HepG2 (cell line): ENCODE results near the gene TMEM79. TPM values are rescaled to one million over a fixed set of nuclear protein-coding genes. Genes with fewer than 3 reads are reported as not detected.

ENCODE experiments used
- ATAC-seq: fragments of 200-7000 bp; cut with Tn5 transposase; 3 replicates; pipeline ENCODE4 v1.9.1; 2020; ENCODE audit warnings: mild to moderate bottlenecking, moderate library complexity
- BruUV-seq: library from RNA; stranded (reverse); fragments of 400-500 nt; replicated peaks from 2 replicates; lab custom pipeline; 2021; lab: Mats Ljungman, UMichigan
- CTCF ChIA-PET: fragments of 300-600 bp; formaldehyde crosslinking; extraction: SDS; loops from one replicate; lab custom pipeline; 2021; ENCODE audit warnings: low total read pairs, inconsistent platforms, low intra/inter-chr PET ratio; lab: Yijun Ruan, JAX
- POLR2A ChIA-PET: fragments of 350-600 bp; sonication (Branson Sonifier 250); formaldehyde crosslinking; loops from one replicate; lab custom pipeline; 2020; ENCODE audit warnings: antibody characterized with exemption, inconsistent platforms; lab: Yijun Ruan, JAX
- DNase-seq: peaks from one replicate; pipeline ENCODE4 v3.0.0-alpha.2; 2015; ENCODE audit warnings: low spot score
- FAIRE-seq: peaks from 3 replicates; lab custom pipeline; 2011; peaks lifted over from hg19 to GRCh38; lab: Jason Lieb, UNC
- H2AFZ ChIP-seq: one replicate; pipeline ENCODE4 v1.6.1; 2011; ENCODE audit warnings: low read length, inconsistent platforms
- H3K27ac ChIP-seq: fragments of 300-600 bp; 3 replicates; pipeline ENCODE4 v1.8.0; 2011; ENCODE audit warnings: mixed run types, mild to moderate bottlenecking, mixed read lengths, low read length, inconsistent platforms; ENCODE audit not compliant: insufficient read depth; ENCODE audit errors: extremely low read length
- H3K27me3 ChIP-seq, 2 experiments: fragments of 200-600 bp in 1 of 2; 2 replicates in 1 of 2; 3 replicates in 1 of 2; pipeline versions ENCODE4 v1.6.0 to v1.8.0; 2011; ENCODE audit warnings: low read length in 2 of 2, mild to moderate bottlenecking in 2 of 2, moderate library complexity in 2 of 2, inconsistent platforms in 1 of 2; ENCODE audit not compliant: insufficient read depth in 2 of 2, control insufficient read depth in 1 of 2
- H3K36me3 ChIP-seq, 2 experiments: fragments of 200-600 bp in 1 of 2; replicated peaks in 1 of 2; 2 replicates in 1 of 2; 3 replicates in 1 of 2; pipeline versions ENCODE4 v1.5.1 to v1.8.0; 2011; ENCODE audit warnings: low read length in 2 of 2, inconsistent platforms in 1 of 2; ENCODE audit not compliant: insufficient read depth in 2 of 2, control insufficient read depth in 1 of 2
- H3K4me1 ChIP-seq: 2 replicates; pipeline ENCODE4 v1.5.1; 2012; ENCODE audit warnings: low read length, inconsistent platforms; ENCODE audit not compliant: insufficient read depth
- H3K4me2 ChIP-seq: 2 replicates; pipeline ENCODE4 v1.6.0; 2011; ENCODE audit warnings: low read depth, low read length, inconsistent platforms
- H3K4me3 ChIP-seq, 3 experiments: fragments of 200-600 bp in 1 of 3; sonication (generic), shearing (Covaris generic) in 1 of 3; replicated peaks in 1 of 3; 2 replicates each; pipeline ENCODE4 v1.5.1; 2011 to 2016; ENCODE audit warnings: low read length in 3 of 3, inconsistent platforms in 2 of 3, low read depth in 2 of 3, mild to moderate bottlenecking in 2 of 3, control low read depth in 1 of 3, mixed read lengths in 1 of 3; ENCODE audit not compliant: insufficient read depth in 1 of 3
- H3K79me2 ChIP-seq: one replicate; pipeline ENCODE4 v1.6.1; 2011; ENCODE audit warnings: low read length, inconsistent platforms; ENCODE audit not compliant: insufficient read depth
- H3K9ac ChIP-seq: 2 replicates; pipeline ENCODE4 v1.6.0; 2011; ENCODE audit warnings: mild to moderate bottlenecking, low read depth, low read length, inconsistent platforms; ENCODE audit not compliant: insufficient read depth
- H3K9me3 ChIP-seq: 2 replicates; pipeline ENCODE4 v1.5.1; 2012; ENCODE audit warnings: mild to moderate bottlenecking, low read length
- H4K20me1 ChIP-seq: 2 replicates; pipeline ENCODE4 v1.6.0; 2011; ENCODE audit warnings: inconsistent platforms, mild to moderate bottlenecking, low read length, moderate library complexity; ENCODE audit not compliant: insufficient read depth
- ATF7-NPFF ChIP-seq: sonication (generic); formaldehyde crosslinking; IDR thresholded peaks from 2 replicates; pipeline ENCODE4 v1.8.1; 2023; ENCODE audit warnings: mild to moderate bottlenecking, low read depth, missing genetic modification reagents, moderate library complexity
- CREBL2 ChIP-seq: sonication (generic); formaldehyde crosslinking; IDR thresholded peaks from 2 replicates; pipeline ENCODE4 v1.8.1; 2023; ENCODE audit warnings: missing genetic modification reagents, mild to moderate bottlenecking, borderline replicate concordance
- IRF2 ChIP-seq: IDR thresholded peaks from 2 replicates; pipeline ENCODE4 v1.6.1; 2018; ENCODE audit warnings: missing genetic modification reagents, missing compliant biosample characterization
- IRF9 ChIP-seq: sonication (generic); formaldehyde crosslinking; IDR thresholded peaks from 2 replicates; pipeline ENCODE4 v1.8.0; 2022; ENCODE audit warnings: missing genetic modification reagents, mild to moderate bottlenecking, borderline replicate concordance
- KAT7 ChIP-seq: IDR thresholded peaks from 2 replicates; pipeline ENCODE4 v1.6.1; 2018; ENCODE audit warnings: borderline replicate concordance, missing compliant biosample characterization
- MBNL3 ChIP-seq: fragments of 250-450 bp; sonication (Bioruptor Pico); conservative IDR thresholded peaks from 2 replicates; pipeline ENCODE4 v1.8.0; 2022; ENCODE audit warnings: mild to moderate bottlenecking, inconsistent platforms
- MIXL1 ChIP-seq: IDR thresholded peaks from 2 replicates; pipeline ENCODE4 v1.6.1; 2016
- POLR2AphosphoS2 ChIP-seq: IDR thresholded peaks from 2 replicates; pipeline ENCODE4 v1.6.1; 2011; ENCODE audit warnings: low read depth, low read length, improper control_type of control experiment
- RELA ChIP-seq: sonication (generic); formaldehyde crosslinking; IDR thresholded peaks from 2 replicates; pipeline ENCODE4 v1.4.0; 2020; ENCODE audit warnings: missing genetic modification reagents
- RXRA ChIP-seq: sonication (generic); formaldehyde crosslinking; IDR thresholded peaks from 2 replicates; pipeline ENCODE4 v1.5.1; 2020; ENCODE audit warnings: missing genetic modification reagents
- SP1 ChIP-seq, 2 experiments: fragments of 450-650 bp in 1 of 2; sonication (generic) in 1 of 2; formaldehyde crosslinking in 1 of 2; IDR thresholded peaks; 2 replicates each; pipeline versions ENCODE4 v1.4.0 to v1.6.1; 2016 to 2020; ENCODE audit warnings: missing genetic modification reagents in 1 of 2
- TBX3 ChIP-seq: fragments of 450-650 bp; IDR thresholded peaks from 2 replicates; pipeline ENCODE4 v1.6.1; 2017; ENCODE audit warnings: antibody characterized with exemption, mild to moderate bottlenecking, inconsistent platforms, borderline replicate concordance
- ZNF160 ChIP-seq: sonication (generic); formaldehyde crosslinking; IDR thresholded peaks from 2 replicates; pipeline ENCODE4 v1.8.0; 2022; ENCODE audit warnings: mild to moderate bottlenecking, inconsistent platforms, missing genetic modification reagents
- ZNF337 ChIP-seq: sonication (generic); formaldehyde crosslinking; IDR thresholded peaks from 2 replicates; pipeline ENCODE4 v1.5.1; 2020; ENCODE audit warnings: missing genetic modification reagents, low read depth, mild to moderate bottlenecking, borderline replicate concordance
- ZNF33A ChIP-seq: sonication (generic); formaldehyde crosslinking; IDR thresholded peaks from 2 replicates; pipeline ENCODE4 v1.5.1; 2020; ENCODE audit warnings: missing genetic modification reagents, mild to moderate bottlenecking, moderate library complexity, borderline replicate concordance
- ZNF354B ChIP-seq: sonication (generic); formaldehyde crosslinking; IDR thresholded peaks from 2 replicates; pipeline ENCODE4 v1.8.0; 2022; ENCODE audit warnings: mild to moderate bottlenecking, missing genetic modification reagents
- ZNF503 ChIP-seq: sonication (generic); formaldehyde crosslinking; IDR thresholded peaks from 2 replicates; pipeline ENCODE4 v1.4.0; 2020; ENCODE audit warnings: missing genetic modification reagents
- ZNF543 ChIP-seq: sonication (generic); formaldehyde crosslinking; IDR thresholded peaks from 2 replicates; pipeline ENCODE4 v1.4.0; 2020; ENCODE audit warnings: mild to moderate bottlenecking, missing genetic modification reagents
- ZNF775 ChIP-seq: sonication (generic); formaldehyde crosslinking; IDR thresholded peaks from 2 replicates; pipeline ENCODE4 v1.4.0; 2020; ENCODE audit warnings: missing genetic modification reagents, mild to moderate bottlenecking, moderate library complexity, borderline replicate concordance
- WGBS: methylation state at CpG from one replicate; pipeline ENCODE4 v1.1.6; 2017; ENCODE audit warnings: low lambda C conversion rate; 5-methylcytosine and 5-hydroxymethylcytosine counted together
- in situ Hi-C: cut with HindIII; loops from 2 replicates; pipeline ENCODE4 v1.10.0; 2017; ENCODE audit warnings: low pct_unique_long_range_greater_than_20kb; ENCODE audit not compliant: extremely low pct_ligation_motif_present
- intact Hi-C: fragments of 100-400 bp; cut with micrococcal nuclease; formaldehyde crosslinking; loops from one replicate; pipeline ENCODE4 v1.10.0; 2022; ENCODE audit not compliant: unreplicated experiment
- polyA plus RNA-seq, 8 experiments: library from polyadenylated mRNA; depleted of rRNA in 3 of 8; stranded (reverse) in 7 of 8; unstranded in 1 of 8; fragments of >200 nt; fragmentation: Illumina TruSeq in 4 of 8; extraction: Trizol in 4 of 8; gene quantifications; 2 replicates each; pipeline versions ENCODE4 v1.2.1 to v1.2.3, GENCODE V29; 2011 to 2016; ENCODE audit warnings: low read depth in 4 of 8, missing spikeins in 1 of 8, mixed read lengths in 1 of 8; ENCODE audit not compliant: insufficient read depth in 1 of 8
- total RNA-seq, 5 experiments: library from RNA; depleted of rRNA; stranded (reverse); fragments of >200 nt; fragmentation: Illumina TruSeq; extraction: Trizol; gene quantifications; 2 replicates each; pipeline ENCODE4 v1.2.3, GENCODE V29; 2016; ENCODE audit warnings: low read depth in 1 of 5
- TF ChIP-seq, protein P1 (sequence below): sonication (generic); formaldehyde crosslinking; IDR thresholded peaks from 2 replicates; pipeline ENCODE4 v1.5.1; 2020; ENCODE audit warnings: missing genetic modification reagents, mild to moderate bottlenecking, borderline replicate concordance

Gene TMEM79
- total and polyA plus RNA-seq, 2 of the 13 experiments (the other 11 are each of a cell fraction or from before 2014, with no cell fraction given), result 1.2 to 1.9 TPM

DNA sequence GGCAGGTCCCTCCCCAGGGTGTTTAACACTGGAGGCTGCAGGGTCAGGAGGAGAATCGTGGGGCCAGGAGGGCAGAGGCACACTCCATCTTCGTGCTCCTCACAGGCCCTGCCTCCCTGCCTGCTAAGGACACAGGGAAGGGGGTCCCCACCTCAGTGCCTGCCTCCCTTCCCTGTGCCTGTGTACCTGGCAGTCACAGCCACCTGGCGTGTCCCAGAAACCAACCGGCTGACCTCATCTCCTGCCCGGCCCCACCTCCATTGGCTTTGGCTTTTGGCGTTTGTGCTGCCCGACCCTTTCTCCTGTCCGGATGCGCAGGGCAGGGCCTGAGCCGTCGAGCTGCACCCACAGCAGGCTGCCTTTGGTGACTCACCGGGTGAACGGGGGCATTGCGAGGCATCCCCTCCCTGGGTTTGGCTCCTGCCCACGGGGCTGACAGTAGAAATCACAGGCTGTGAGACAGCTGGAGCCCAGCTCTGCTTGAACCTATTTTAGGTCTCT is 42.8 kb upstream of the TMEM79 start:
- no peak for DNase-seq
- H3K4me3 ChIP-seq, result no peak overlapping the region
- peaks cover 14% of the 10 kb centered on the region for H3K4me1 ChIP-seq
- no peaks in the 10 kb centered on the region for H4K20me1 ChIP-seq
- H3K9ac ChIP-seq, result no peak overlapping the region
- in situ Hi-C loops, result no loop called here
- no peak overlapping the region for H3K27ac ChIP-seq
- H3K9me3 ChIP-seq, result no peaks in the 10 kb centered on the region
- 89% methylated on average over 4 of the region's 15 CpGs for WGBS
- no peak for ATAC-seq
- CTCF ChIA-PET, result no interaction called here
- no TSS peak for BruUV-seq
- intact Hi-C loops, result no loop called here
- no peak for FAIRE-seq
- H3K79me2 ChIP-seq, result no peaks in the 10 kb centered on the region
- H3K4me2 ChIP-seq, result no peak overlapping the region
- H2AFZ ChIP-seq, result no peak overlapping the region
- peaks cover 12 to 28% of the 10 kb centered on the region in 2 experiments for H3K36me3 ChIP-seq
- no peaks in the 10 kb centered on the region for H3K27me3 ChIP-seq
- TF ChIP-seq ZNF33A (CRISPR knock-in tag) (no peak), IRF2 (CRISPR knock-in tag) (no peak), MBNL3 (CRISPR knock-in tag) (no peak), RXRA (CRISPR knock-in tag) (no peak), ZNF337 (no peak), ZNF543 (CRISPR knock-in tag) (no peak), POLR2AphosphoS2 (no peak), CREBL2 (no peak), ATF7-NPFF (no peak), RELA (no peak), MIXL1 (CRISPR knock-in tag) (no peak), SP1 (IDR thresholded peaks at IDR 0.05) (no peak), SP1 (CRISPR knock-in tag; IDR thresholded peaks at IDR 0.05) (no peak), KAT7 (CRISPR knock-in tag) (no peak), ZNF775 (CRISPR knock-in tag) (no peak), ZNF354B (CRISPR knock-in tag) (no peak), ZNF503 (CRISPR knock-in tag) (no peak), ZNF160 (CRISPR knock-in tag) (no peak), IRF9 (CRISPR knock-in tag) (no peak), TBX3 (no peak)
- TF ChIP-seq, protein P1, sequence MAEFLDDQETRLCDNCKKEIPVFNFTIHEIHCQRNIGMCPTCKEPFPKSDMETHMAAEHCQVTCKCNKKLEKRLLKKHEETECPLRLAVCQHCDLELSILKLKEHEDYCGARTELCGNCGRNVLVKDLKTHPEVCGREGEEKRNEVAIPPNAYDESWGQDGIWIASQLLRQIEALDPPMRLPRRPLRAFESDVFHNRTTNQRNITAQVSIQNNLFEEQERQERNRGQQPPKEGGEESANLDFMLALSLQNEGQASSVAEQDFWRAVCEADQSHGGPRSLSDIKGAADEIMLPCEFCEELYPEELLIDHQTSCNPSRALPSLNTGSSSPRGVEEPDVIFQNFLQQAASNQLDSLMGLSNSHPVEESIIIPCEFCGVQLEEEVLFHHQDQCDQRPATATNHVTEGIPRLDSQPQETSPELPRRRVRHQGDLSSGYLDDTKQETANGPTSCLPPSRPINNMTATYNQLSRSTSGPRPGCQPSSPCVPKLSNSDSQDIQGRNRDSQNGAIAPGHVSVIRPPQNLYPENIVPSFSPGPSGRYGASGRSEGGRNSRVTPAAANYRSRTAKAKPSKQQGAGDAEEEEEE (CRISPR knock-in tag), result no peak
- POLR2A ChIA-PET, result no interaction called here
